H1 (cell line): ENCODE data around the gene KIF1B. TPM values are rescaled to one million over a fixed set of nuclear protein-coding genes. Genes with fewer than 3 reads are reported as not detected.

Experiments
- CTCF ChIA-PET: fragments of 300-600 bp; sonication (Branson Sonifier 250); formaldehyde crosslinking; loops from one replicate; lab custom pipeline; 2021; ENCODE audit not compliant: partially characterized antibody; lab: Charles Lee
- POLR2A ChIA-PET: fragments of 300-600 bp; sonication (Branson Sonifier 250); formaldehyde crosslinking; loops from one replicate; lab custom pipeline; 2021; ENCODE audit warnings: inconsistent platforms; ENCODE audit not compliant: partially characterized antibody; lab: Charles Lee
- DNase-seq, 2 experiments: peaks; one replicate each; pipeline versions ENCODE4 v3.0.0 to v3.0.0-alpha.2; 2010 to 2022; ENCODE audit warnings: low spot score in 2 of 2, low read depth in 1 of 2, mixed read lengths in 1 of 2
- FAIRE-seq: peaks from 2 replicates; lab custom pipeline; 2011; peaks lifted over from hg19 to GRCh38; lab: Jason Lieb, UNC
- H2AFZ ChIP-seq: 2 replicates; pipeline ENCODE4 v1.8.1; 2012; ENCODE audit warnings: low read length, inconsistent platforms
- H2AK5ac ChIP-seq: 2 replicates; pipeline ENCODE4 v1.6.1; 2013; ENCODE audit warnings: low read depth, low read length
- H2BK120ac ChIP-seq: replicated peaks from 2 replicates; pipeline ENCODE3; 2013; ENCODE audit warnings: low read depth, low read length, inconsistent platforms
- H2BK12ac ChIP-seq: 2 replicates; pipeline ENCODE4 v1.6.1; 2013; ENCODE audit warnings: low read depth, low read length
- H2BK15ac ChIP-seq: 2 replicates; pipeline ENCODE4 v1.6.1; 2013; ENCODE audit warnings: low read length
- H2BK20ac ChIP-seq: 2 replicates; pipeline ENCODE4 v1.6.1; 2013; ENCODE audit warnings: low read length
- H2BK5ac ChIP-seq: 2 replicates; pipeline ENCODE4 v1.6.1; 2013; ENCODE audit warnings: low read depth, low read length
- H3K14ac ChIP-seq: 2 replicates; pipeline ENCODE4 v1.6.1; 2013; ENCODE audit warnings: inconsistent platforms; ENCODE audit not compliant: insufficient read length
- H3K18ac ChIP-seq: 2 replicates; pipeline ENCODE4 v1.6.1; 2013; ENCODE audit warnings: low read length; ENCODE audit errors: extremely low read depth
- H3K23ac ChIP-seq: 2 replicates; pipeline ENCODE4 v1.6.1; 2013; ENCODE audit warnings: inconsistent platforms; ENCODE audit not compliant: insufficient read length
- H3K23me2 ChIP-seq: 2 replicates; pipeline ENCODE4 v1.6.1; 2013; ENCODE audit warnings: low read depth, low read length
- H3K27ac ChIP-seq: 2 replicates; pipeline ENCODE4 v1.6.1; 2011; ENCODE audit warnings: low read depth, low read length, inconsistent platforms
- H3K27me3 ChIP-seq, 4 experiments: replicated peaks in 1 of 4; 1 replicate in 1 of 4; 2 replicates in 3 of 4; pipeline versions ENCODE4 v1.6.1 to v1.8.1; 2011 to 2013; ENCODE audit warnings: low read length in 3 of 4, mild to moderate bottlenecking in 3 of 4, inconsistent platforms in 2 of 4, mixed read lengths in 2 of 4, moderate library complexity in 1 of 4; ENCODE audit not compliant: control insufficient read depth in 3 of 4, insufficient read depth in 3 of 4; ENCODE audit errors: extremely low read depth in 1 of 4
- H3K36me3 ChIP-seq, 4 experiments: 2 replicates each; pipeline versions ENCODE4 v1.6.1 to v1.8.1; 2011 to 2013; ENCODE audit warnings: mild to moderate bottlenecking in 4 of 4, low read length in 3 of 4, moderate library complexity in 2 of 4, control low read depth in 1 of 4, inconsistent platforms in 1 of 4; ENCODE audit not compliant: insufficient read depth in 4 of 4, control insufficient read depth in 2 of 4
- H3K4ac ChIP-seq: replicated peaks from 2 replicates; pipeline ENCODE3; 2013; ENCODE audit warnings: low read length, low read depth, mixed read lengths, inconsistent platforms; ENCODE audit not compliant: insufficient read length
- H3K4me1 ChIP-seq, 4 experiments: replicated peaks in 1 of 4; 1 replicate in 1 of 4; 2 replicates in 3 of 4; pipeline versions ENCODE4 v1.6.1 to v1.8.1; 2011 to 2013; ENCODE audit warnings: low read length in 3 of 4, inconsistent platforms in 2 of 4, mixed read lengths in 1 of 4; ENCODE audit not compliant: insufficient read depth in 4 of 4, control insufficient read depth in 3 of 4
- H3K4me2 ChIP-seq, 2 experiments: 2 replicates each; pipeline versions ENCODE4 v1.6.1 to v1.8.1; 2011 to 2013; ENCODE audit warnings: low read depth in 2 of 2, low read length in 2 of 2, control low read depth in 1 of 2, inconsistent platforms in 1 of 2, mild to moderate bottlenecking in 1 of 2; ENCODE audit not compliant: insufficient read depth in 1 of 2
- H3K4me3 ChIP-seq, 4 experiments: fragments of 200-600, 300-600 bp in 1 of 4; sonication (generic), shearing (Covaris generic), sonication (Bioruptor Twin) in 1 of 4; 2 replicates each; pipeline versions ENCODE4 v1.5.1 to v1.8.1; 2011 to 2016; ENCODE audit warnings: low read length in 4 of 4, low read depth in 3 of 4, control low read depth in 2 of 4, inconsistent platforms in 2 of 4, mild to moderate bottlenecking in 2 of 4, mixed read lengths in 1 of 4, moderate library complexity in 1 of 4; ENCODE audit not compliant: insufficient read depth in 2 of 4; ENCODE audit errors: extremely low read depth in 1 of 4
- H3K56ac ChIP-seq: replicated peaks from 2 replicates; pipeline ENCODE3; 2013; ENCODE audit warnings: low read depth, mild to moderate bottlenecking, mixed read lengths, low read length, inconsistent platforms; ENCODE audit not compliant: insufficient read length
- H3K79me1 ChIP-seq: 2 replicates; pipeline ENCODE4 v1.6.1; 2013; ENCODE audit warnings: low read depth, low read length, control low read depth
- H3K79me2 ChIP-seq, 2 experiments: 2 replicates each; pipeline versions ENCODE4 v1.6.1 to v1.8.1; 2012 to 2013; ENCODE audit warnings: low read length in 2 of 2, mild to moderate bottlenecking in 2 of 2, inconsistent platforms in 1 of 2; ENCODE audit not compliant: insufficient read depth in 2 of 2, control insufficient read depth in 1 of 2
- H3K9ac ChIP-seq, 4 experiments: replicated peaks in 1 of 4; 1 replicate in 1 of 4; 2 replicates in 3 of 4; pipeline versions ENCODE4 v1.6.1 to v1.8.1; 2011 to 2013; ENCODE audit warnings: low read depth in 3 of 4, low read length in 3 of 4, control low read depth in 2 of 4, mild to moderate bottlenecking in 2 of 4, moderate library complexity in 2 of 4, inconsistent platforms in 1 of 4; ENCODE audit errors: extremely low read depth in 1 of 4
- H3K9me3 ChIP-seq, 2 experiments: 2 replicates each; pipeline versions ENCODE4 v1.6.1 to v1.8.1; 2012 to 2013; ENCODE audit warnings: mild to moderate bottlenecking in 2 of 2, moderate library complexity in 2 of 2, control low read depth in 1 of 2, inconsistent platforms in 1 of 2, low read depth in 1 of 2, low read length in 1 of 2, mixed read lengths in 1 of 2; ENCODE audit not compliant: insufficient read depth in 2 of 2
- H4K20me1 ChIP-seq, 2 experiments: replicated peaks in 1 of 2; 2 replicates each; pipeline versions ENCODE3 to v1.8.1; 2011 to 2013; ENCODE audit warnings: inconsistent platforms in 2 of 2, low read length in 2 of 2, mild to moderate bottlenecking in 1 of 2; ENCODE audit not compliant: insufficient read depth in 2 of 2, control insufficient read depth in 1 of 2
- H4K5ac ChIP-seq: 2 replicates; pipeline ENCODE4 v1.6.1; 2013; ENCODE audit warnings: low read length, low read depth, mixed read lengths, inconsistent platforms; ENCODE audit not compliant: insufficient read length
- H4K8ac ChIP-seq: 2 replicates; pipeline ENCODE4 v1.8.0; 2013; ENCODE audit warnings: mild to moderate bottlenecking, moderate library complexity, low read length, inconsistent platforms; ENCODE audit not compliant: insufficient read depth; ENCODE audit errors: extremely low read depth
- H4K91ac ChIP-seq: replicated peaks from 2 replicates; pipeline ENCODE3; 2013; ENCODE audit warnings: low read length, mixed read lengths, inconsistent platforms; ENCODE audit not compliant: insufficient read length
- ATF3 ChIP-seq: IDR thresholded peaks from 2 replicates; pipeline ENCODE4 v1.6.1; 2011; ENCODE audit warnings: low read depth, mild to moderate bottlenecking, low read length; ENCODE audit not compliant: insufficient read depth
- BCL11A ChIP-seq, 2 experiments: IDR thresholded peaks; one replicate each; pipeline ENCODE4 v1.6.1; 2011; ENCODE audit warnings: low read depth in 2 of 2, low read length in 2 of 2, mild to moderate bottlenecking in 2 of 2
- CBX5 ChIP-seq: fragments of 300-800, 300-1000 bp; sonication (generic); IDR thresholded peaks from 2 replicates; pipeline ENCODE4 v1.7.1; 2016; ENCODE audit warnings: antibody characterized with exemption, low read length, low read depth
- CTCF ChIP-seq, 3 experiments: IDR thresholded peaks; 1 replicate in 2 of 3; 2 replicates in 1 of 3; pipeline versions ENCODE4 v1.5.1 to v1.6.1; 2011; ENCODE audit warnings: low read length in 3 of 3, mild to moderate bottlenecking in 3 of 3, inconsistent platforms in 2 of 3, low read depth in 1 of 3, moderate library complexity in 1 of 3; ENCODE audit not compliant: insufficient read depth in 1 of 3; ENCODE audit errors: control extremely low read depth in 1 of 3
- GTF2F1 ChIP-seq: IDR thresholded peaks from 2 replicates; pipeline ENCODE4 v1.6.1; 2012; ENCODE audit warnings: low read depth, low read length, improper control_type of control experiment, borderline replicate concordance
- KDM4A ChIP-seq: IDR thresholded peaks from one replicate; pipeline ENCODE4 v1.7.1; 2012; ENCODE audit warnings: low read depth, mild to moderate bottlenecking, moderate library complexity, low read length, inconsistent platforms; ENCODE audit not compliant: severe bottlenecking
- KDM5A ChIP-seq: fragments of 200-600 bp; IDR thresholded peaks from 2 replicates; pipeline ENCODE4 v1.7.1; 2012; ENCODE audit warnings: mild to moderate bottlenecking, low read length, inconsistent platforms, mixed read lengths
- MAFK ChIP-seq: IDR thresholded peaks from 2 replicates; pipeline ENCODE4 v1.6.1; 2012; ENCODE audit warnings: low read depth, mild to moderate bottlenecking, improper control_type of control experiment, low read length
- NRF1 ChIP-seq: IDR thresholded peaks from 2 replicates; pipeline ENCODE4 v1.6.1; 2011; ENCODE audit warnings: mild to moderate bottlenecking, low read depth, low read length, improper control_type of control experiment
- POLR2A ChIP-seq, 2 experiments: IDR thresholded peaks; 1 replicate in 1 of 2; 2 replicates in 1 of 2; pipeline ENCODE4 v1.6.1; 2011; ENCODE audit warnings: low read depth in 2 of 2, low read length in 2 of 2, mild to moderate bottlenecking in 2 of 2; ENCODE audit errors: control extremely low read depth in 1 of 2
- RNF2 ChIP-seq: fragments of 200-900, 300-1000 bp; sonication (generic); IDR thresholded peaks from 2 replicates; pipeline ENCODE4 v1.7.1; 2016; ENCODE audit warnings: borderline replicate concordance, low read depth, mild to moderate bottlenecking, antibody characterized with exemption, low read length; ENCODE audit not compliant: poor library complexity, severe bottlenecking; ENCODE audit errors: missing control alignments
- WGBS, 2 experiments: shearing (Covaris generic) in 1 of 2; methylation state at CpG; one replicate each; pipeline versions ENCODE4 v1.1.6 to v1.1.7; 2013 to 2015; ENCODE audit warnings: low lambda C conversion rate in 2 of 2, mixed read lengths in 2 of 2, inconsistent platforms in 1 of 2, low coverage in 1 of 2, missing lambda C conversion rate in 1 of 2; ENCODE audit not compliant: insufficient replicate concordance in 2 of 2, insufficient coverage in 1 of 2, insufficient read length in 1 of 2; ENCODE audit errors: extremely low coverage in 1 of 2, missing lambda C conversion rate in 1 of 2; 5-methylcytosine and 5-hydroxymethylcytosine counted together
- polyA plus RNA-seq, 7 experiments: library from polyadenylated mRNA; depleted of rRNA in 3 of 7; stranded (reverse) in 5 of 7; unstranded in 2 of 7; fragments of >200 nt in 5 of 7; fragments of 200-250 nt in 2 of 7; gene quantifications; 1 replicate in 5 of 7; 2 replicates in 1 of 7; 4 replicates in 1 of 7; pipeline versions ENCODE4 v1.2.1 to v1.2.3, GENCODE V29; 2011 to 2013; ENCODE audit warnings: missing spikeins in 2 of 7, mixed read lengths in 2 of 7
- total RNA-seq: library from RNA; stranded (reverse); fragmentation: NEBNext Ultra II Directional; extraction: Animal tissue kit (Norgen Biotek cat#: 25700); gene quantifications from 2 replicates; pipeline ENCODE4 v1.2.1, GENCODE V29; 2021

KIF1B gene
- total and polyA plus RNA-seq, 2 of the 8 experiments (the other 6 are each of a cell fraction or from before 2014, with no cell fraction given): 39.1 to 74.2 TPM

- H3K36me3 ChIP-seq: peaks cover 3 to 11% (median 3%) of the 10 kb centered on the region in 4 experiments; a peak in 4 of 8 replicates
- H3K4me2 ChIP-seq: no peak overlapping the region
- TF ChIP-seq POLR2A (IDR thresholded peaks at IDR 0.05; ENCODE audit: control extremely low read depth in 1 of 2, low read depth in 2 of 2, low read length in 2 of 2): no peak
- no peak for TF ChIP-seq KDM4A
- no peak for TF ChIP-seq CBX5
- no peak for TF ChIP-seq ATF3
- no peak for TF ChIP-seq KDM5A
- no peak for TF ChIP-seq MAFK
- TF ChIP-seq NRF1: no peak
- no peak for TF ChIP-seq RNF2
- TF ChIP-seq CTCF (IDR thresholded peaks at IDR 0.05; ENCODE audit: control extremely low read depth in 1 of 3, insufficient read depth in 1 of 3, low read depth in 1 of 3, low read length in 3 of 3): no peak
- TF ChIP-seq GTF2F1: no peak
- no peak for TF ChIP-seq BCL11A (IDR thresholded peaks at IDR 0.05; ENCODE audit: low read depth in 2 of 2, low read length in 2 of 2)
- H3K56ac ChIP-seq: no peak overlapping the region
- ChIA-PET CTCF (interaction anchor here (2.2 kb wide), 1 partner anchor 18 kb away, joined by 7 read pairs; no protein-coding TSS in a partner anchor), POLR2A (no interaction called here)
- H2BK12ac ChIP-seq: no peak overlapping the region
- peaks cover 0 to 7% of the 10 kb centered on the region in 2 experiments for H4K20me1 ChIP-seq
- H2BK20ac ChIP-seq: no peak overlapping the region
- H2BK5ac ChIP-seq: no peak overlapping the region
- no peak overlapping the region for H3K9ac ChIP-seq
- no peak overlapping the region for H2AK5ac ChIP-seq
- H3K9me3 ChIP-seq: no peaks in the 10 kb centered on the region
- no peak for FAIRE-seq
- H3K79me1 ChIP-seq: peaks cover 7% of the 10 kb centered on the region; the same call in 1 of the 2 replicates
- no peak overlapping the region for H3K23ac ChIP-seq
- H3K18ac ChIP-seq: no peak overlapping the region
- WGBS, 2 experiments: 100% methylated on average over 1 of the region's 1 CpG; no CpG with 5 or more reads in 1 of the 2 experiments
- no peak overlapping the region for H4K5ac ChIP-seq
- no peak overlapping the region for H4K8ac ChIP-seq
- no peak overlapping the region for H2AFZ ChIP-seq
- no peaks in the 10 kb centered on the region for H3K4me1 ChIP-seq
- H2BK120ac ChIP-seq: no peak overlapping the region
- no peaks in the 10 kb centered on the region for H3K27me3 ChIP-seq
- no peak overlapping the region for H3K4ac ChIP-seq
- no peak overlapping the region for H3K14ac ChIP-seq
- no peak overlapping the region for H3K4me3 ChIP-seq
- DNase-seq: no peak
- H2BK15ac ChIP-seq: no peak overlapping the region
- H3K79me2 ChIP-seq: peaks cover 11 to 58% of the 10 kb centered on the region in 2 experiments
- H4K91ac ChIP-seq: no peak overlapping the region
- no peak overlapping the region for H3K27ac ChIP-seq
- no peaks in the 10 kb centered on the region for H3K23me2 ChIP-seq
Measured at GRCh38 chr1:10253149-10253548, 42.8 kb downstream of the KIF1B start.
